Right lobe of liver (tissue), 4 donors: Measurements from ENCODE around the gene GLDN.

Source experiments
- CTCF ChIP-seq, 4 donors: fragments of 200-600 bp in 3 of 4; fragments of 450-650 bp in 1 of 4; IDR thresholded peaks; one replicate each; pipeline versions ENCODE4 v1.5.1 to v1.8.0; 2016 to 2022; ENCODE audit warnings: antibody characterized with exemption in 4 of 4, mild to moderate bottlenecking in 2 of 4
- POLR2A ChIP-seq: fragments of 450-650 bp; IDR thresholded peaks from one replicate; pipeline ENCODE4 v1.6.1; 2017; ENCODE audit warnings: antibody characterized with exemption, mild to moderate bottlenecking
- donor health status: DM: no; HTN: no; CAD: no.
- donor health status: DM: no; HTN: no; CAD: no.
- donor health status: DM: no; HTN: yes; CAD: no.

- TF ChIP-seq POLR2A: no peak
- no peak for TF ChIP-seq CTCF (IDR thresholded peaks at IDR 0.05)
These were observed 17.7 kb upstream of the GLDN start for GRCh38 chr15:51323749-51324148.
